Neuronal stem cell (in vitro differentiated cells): ENCODE data around the gene SH2D2A. TPM values are rescaled to one million over a fixed set of nuclear protein-coding genes. Genes with fewer than 3 reads are reported as not detected.

Experiments
- DNase-seq: peaks from one replicate; pipeline ENCODE4 v3.0.0-alpha.2; 2013; ENCODE audit warnings: low spot score
- H2AFZ ChIP-seq: one replicate; pipeline ENCODE4 v1.6.1; 2013; ENCODE audit warnings: mild to moderate bottlenecking, low read length, inconsistent platforms
- H2AK5ac ChIP-seq: 2 replicates; pipeline ENCODE4 v1.6.1; 2013; ENCODE audit warnings: low read depth, mild to moderate bottlenecking, inconsistent platforms, low read length, moderate library complexity, mixed read lengths
- H2BK120ac ChIP-seq: 2 replicates; pipeline ENCODE4 v1.6.1; 2013; ENCODE audit warnings: low read depth, mild to moderate bottlenecking, inconsistent platforms, low read length, moderate library complexity, mixed read lengths
- H2BK12ac ChIP-seq: one replicate; pipeline ENCODE4 v1.6.1; 2013; ENCODE audit warnings: low read length, inconsistent platforms
- H2BK15ac ChIP-seq: 2 replicates; pipeline ENCODE4 v1.6.1; 2013; ENCODE audit warnings: mild to moderate bottlenecking, low read length, inconsistent platforms, mixed read lengths
- H2BK5ac ChIP-seq: one replicate; pipeline ENCODE4 v1.6.1; 2013; ENCODE audit warnings: inconsistent platforms, mild to moderate bottlenecking, low read length, moderate library complexity
- H3K14ac ChIP-seq: one replicate; pipeline ENCODE4 v1.6.1; 2013; ENCODE audit warnings: low read length, inconsistent platforms
- H3K18ac ChIP-seq: 2 replicates; pipeline ENCODE4 v1.6.1; 2013; ENCODE audit warnings: low read length, inconsistent platforms
- H3K23ac ChIP-seq: 2 replicates; pipeline ENCODE4 v1.6.1; 2013; ENCODE audit warnings: low read depth, mild to moderate bottlenecking, mixed read lengths, low read length, inconsistent platforms; ENCODE audit not compliant: poor library complexity
- H3K27ac ChIP-seq: replicated peaks from 3 replicates; pipeline ENCODE4 v1.5.1; 2013; ENCODE audit warnings: low read length, inconsistent platforms
- H3K27me3 ChIP-seq, 3 experiments: 2 replicates each; pipeline ENCODE4 v1.6.1; 2013; ENCODE audit warnings: low read length in 3 of 3, mild to moderate bottlenecking in 2 of 3, inconsistent platforms in 1 of 3, low read depth in 1 of 3, mixed read lengths in 1 of 3, moderate library complexity in 1 of 3; ENCODE audit not compliant: control insufficient read depth in 3 of 3, insufficient read depth in 3 of 3
- H3K36me3 ChIP-seq, 2 donors: replicated peaks in 1 of 2; 2 replicates each; pipeline ENCODE4 v1.6.1; 2013; ENCODE audit warnings: low read length in 2 of 2; ENCODE audit not compliant: control insufficient read depth in 2 of 2, insufficient read depth in 2 of 2
- H3K4ac ChIP-seq: 2 replicates; pipeline ENCODE4 v1.6.1; 2013; ENCODE audit warnings: inconsistent platforms, mild to moderate bottlenecking, low read length, moderate library complexity
- H3K4me1 ChIP-seq, 2 donors: 1 replicate in 1 of 2; 2 replicates in 1 of 2; pipeline ENCODE4 v1.6.1; 2013; ENCODE audit warnings: low read length in 2 of 2, low read depth in 1 of 2; ENCODE audit not compliant: control insufficient read depth in 2 of 2, insufficient read depth in 1 of 2
- H3K4me2 ChIP-seq: one replicate; pipeline ENCODE4 v1.6.1; 2013; ENCODE audit warnings: mild to moderate bottlenecking, low read length, inconsistent platforms; ENCODE audit not compliant: insufficient read depth, poor library complexity, severe bottlenecking
- H3K4me3 ChIP-seq, 2 donors: 2 replicates each; pipeline ENCODE4 v1.5.1; 2013; ENCODE audit warnings: low read length in 2 of 2, mild to moderate bottlenecking in 2 of 2, inconsistent platforms in 1 of 2, moderate library complexity in 1 of 2
- H3K79me1 ChIP-seq: one replicate; pipeline ENCODE4 v1.6.1; 2013; ENCODE audit warnings: low read depth, mild to moderate bottlenecking, inconsistent platforms, low read length, moderate library complexity
- H3K9ac ChIP-seq: one replicate; pipeline ENCODE4 v1.6.1; 2013; ENCODE audit warnings: mild to moderate bottlenecking, low read depth, low read length, inconsistent platforms; ENCODE audit not compliant: poor library complexity
- H3K9me3 ChIP-seq, 2 donors: replicated peaks in 1 of 2; 2 replicates each; pipeline versions ENCODE3 to v1.6.1; 2013; ENCODE audit warnings: low read length in 2 of 2, mild to moderate bottlenecking in 2 of 2, inconsistent platforms in 1 of 2, low read depth in 1 of 2, mixed read lengths in 1 of 2, moderate library complexity in 1 of 2; ENCODE audit not compliant: control insufficient read depth in 2 of 2, insufficient read depth in 1 of 2
- H4K8ac ChIP-seq: one replicate; pipeline ENCODE4 v1.6.1; 2013; ENCODE audit warnings: low read depth, mild to moderate bottlenecking, inconsistent platforms, low read length, moderate library complexity
- H4K91ac ChIP-seq: one replicate; pipeline ENCODE4 v1.6.1; 2013; ENCODE audit warnings: low read length, low read depth, mild to moderate bottlenecking, inconsistent platforms; ENCODE audit not compliant: poor library complexity
- WGBS, 2 donors: extraction: QIAGEN DNeasy Blood & Tissue Kit; methylation state at CpG; one replicate each; pipeline ENCODE4 v1.1.7; 2013; ENCODE audit warnings: missing lambda C conversion rate in 2 of 2, mixed read lengths in 1 of 2; ENCODE audit not compliant: insufficient read length in 2 of 2, insufficient replicate concordance in 1 of 2; ENCODE audit errors: extremely low coverage in 2 of 2; 5-methylcytosine and 5-hydroxymethylcytosine counted together
- polyA plus RNA-seq, 2 experiments: library from polyadenylated mRNA; stranded (reverse); fragments of 200-250 nt; gene quantifications; one replicate each; pipeline ENCODE4 v1.2.3, GENCODE V29; 2013

The SH2D2A gene
- polyA plus RNA-seq (2013, experiment 1 of 2): 4.3 TPM
- polyA plus RNA-seq (2013, experiment 2 of 2): 3.5 TPM

GRCh38 chr1:156816561-156817328 is at the start of gene SH2D2A:
TSS of gene SH2D2A (minus strand) at chr1:156816848. CDS start at chr1:156816708, 140 bp downstream.
- H2BK15ac ChIP-seq: peak within 1 kb of the TSS; percentile 88
- H2AK5ac ChIP-seq: peak within 1 kb of the TSS; percentile 71
- WGBS, 2 donors: no CpG with 5 or more reads among the region's 10 CpGs
- no peak within 1 kb of the TSS for H2BK5ac ChIP-seq
- no peak within 1 kb of the TSS for H3K4me2 ChIP-seq
- H3K9ac ChIP-seq: no peak within 1 kb of the TSS
- H3K27ac ChIP-seq: no peak within 1 kb of the TSS
- no peak within 1 kb of the TSS for H4K8ac ChIP-seq
- H3K9me3 ChIP-seq: no peaks in the 10 kb centered on the region
- peaks cover 0 to 61% (median 19%) of the 10 kb centered on the region in 3 experiments for H3K27me3 ChIP-seq
- peaks cover 9 to 13% of the 10 kb centered on the region in 2 donors for H3K4me1 ChIP-seq
- H2BK12ac ChIP-seq: no peak within 1 kb of the TSS
- peak within 1 kb of the TSS; percentile 36 for H2BK120ac ChIP-seq
- H2AFZ ChIP-seq: peak within 1 kb of the TSS; percentile 50
- H3K4me3 ChIP-seq: peak within 1 kb of the TSS in 1 of 2 donors; percentile 38
- H3K36me3 ChIP-seq: no peaks in the 10 kb centered on the region
- H3K23ac ChIP-seq: peak within 1 kb of the TSS; percentile 25
- no peak within 1 kb of the TSS for H3K4ac ChIP-seq
- peak within 1 kb of the TSS; percentile 83 for H4K91ac ChIP-seq
- no peaks in the 10 kb centered on the region for H3K79me1 ChIP-seq
- peak within 1 kb of the TSS; percentile 10 for H3K14ac ChIP-seq
- peak within 1 kb of the TSS; percentile 53 for H3K18ac ChIP-seq
- DNase-seq: no peak

- Histone ChIP-seq H3K18ac (no peak overlapping the region), H3K79me1 (no peaks in the 10 kb centered on the region), H4K8ac (no peak overlapping the region), H2AK5ac (no peak overlapping the region), H3K23ac (no peak overlapping the region), H3K4me1 (peaks cover 13 to 18% of the 10 kb centered on the region in 2 donors), H3K9ac (no peak overlapping the region), H3K4me2 (no peak overlapping the region), H3K4me3 (no peak overlapping the region), H2BK15ac (peak overlapping the region; percentile 55), H2AFZ (no peak overlapping the region), H3K9me3 (no peaks in the 10 kb centered on the region), H2BK5ac (no peak overlapping the region), H2BK120ac (no peak overlapping the region), H3K36me3 (no peaks in the 10 kb centered on the region), H3K27me3 (peaks cover 9 to 84% (median 35%) of the 10 kb centered on the region in 3 experiments), H3K14ac (no peak overlapping the region), H3K27ac (no peak overlapping the region), H3K4ac (no peak overlapping the region), H4K91ac (no peak overlapping the region), H2BK12ac (peak overlapping the region; percentile 16)
- WGBS, 2 donors: no CpG with 5 or more reads among the region's 4 CpGs
- no peak for DNase-seq
Observed at GRCh38 chr1:156865865-156866248, 49.2 kb upstream of the SH2D2A start.

DNA sequence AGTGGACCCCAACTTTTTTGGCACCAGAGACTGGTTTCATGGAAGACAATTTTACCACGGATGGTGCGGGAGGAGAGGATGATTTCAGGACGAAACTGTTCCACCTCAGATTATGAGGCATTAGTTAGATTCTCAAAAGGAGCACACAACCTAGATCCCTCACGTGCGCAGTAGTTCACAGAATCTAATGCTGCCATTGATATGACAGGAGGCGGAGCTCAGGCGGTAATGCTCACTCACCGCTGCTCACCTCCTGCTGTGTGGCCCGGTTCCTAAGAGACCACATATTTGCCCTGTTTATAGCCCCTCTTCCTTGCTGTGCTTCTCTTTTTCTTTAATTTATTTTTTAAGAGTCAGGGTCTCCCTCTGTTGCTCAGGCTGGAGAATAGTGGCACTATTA is 48.6 kb upstream of the SH2D2A start:
- H3K36me3 ChIP-seq: no peaks in the 10 kb centered on the region
- no peaks in the 10 kb centered on the region for H3K79me1 ChIP-seq
- H3K27ac ChIP-seq: no peak overlapping the region
- no peak overlapping the region for H3K4me2 ChIP-seq
- H4K91ac ChIP-seq: no peak overlapping the region
- H2BK120ac ChIP-seq: no peak overlapping the region
- peak overlapping the region; percentile 55 for H2BK15ac ChIP-seq
- H2AFZ ChIP-seq: no peak overlapping the region
- no peaks in the 10 kb centered on the region for H3K9me3 ChIP-seq
- H3K4me3 ChIP-seq: no peak overlapping the region
- no peak overlapping the region for H2BK12ac ChIP-seq
- no peak overlapping the region for H3K23ac ChIP-seq
- peaks cover 15 to 19% of the 10 kb centered on the region in 2 donors for H3K4me1 ChIP-seq
- no peak overlapping the region for H2AK5ac ChIP-seq
- no peak overlapping the region for H3K14ac ChIP-seq
- no peak overlapping the region for H3K9ac ChIP-seq
- no peak overlapping the region for H3K18ac ChIP-seq
- no peak overlapping the region for H3K4ac ChIP-seq
- no peak for DNase-seq
- H4K8ac ChIP-seq: no peak overlapping the region
- WGBS, 2 donors: no CpG with 5 or more reads among the region's 9 CpGs
- H3K27me3 ChIP-seq: peaks cover 11 to 83% (median 41%) of the 10 kb centered on the region in 3 experiments
- no peak overlapping the region for H2BK5ac ChIP-seq

GRCh38 chr1:156864796-156865195 is 48.1 kb upstream of the SH2D2A start:
- H2BK12ac ChIP-seq: no peak overlapping the region
- no peak overlapping the region for H2AK5ac ChIP-seq
- no peak for DNase-seq
- H3K9ac ChIP-seq: peak overlapping the region; percentile 9
- peak overlapping the region; percentile 86 for H2BK15ac ChIP-seq
- H3K4me3 ChIP-seq: peak overlapping the region in 1 of 2 donors; percentile 36
- H3K4ac ChIP-seq: no peak overlapping the region
- peaks cover 19 to 20% of the 10 kb centered on the region in 2 donors for H3K4me1 ChIP-seq
- H3K9me3 ChIP-seq: no peaks in the 10 kb centered on the region
- no peak overlapping the region for H2BK120ac ChIP-seq
- H3K23ac ChIP-seq: peak overlapping the region; percentile 80
- peaks cover 11 to 83% (median 45%) of the 10 kb centered on the region in 3 experiments for H3K27me3 ChIP-seq
- H3K18ac ChIP-seq: peak overlapping the region; percentile 29
- no peak overlapping the region for H2AFZ ChIP-seq
- H3K36me3 ChIP-seq: no peaks in the 10 kb centered on the region
- no peak overlapping the region for H4K8ac ChIP-seq
- H3K14ac ChIP-seq: no peak overlapping the region
- no CpG with 5 or more reads among the region's 4 CpGs for WGBS, 2 donors
- no peak overlapping the region for H4K91ac ChIP-seq
- H3K79me1 ChIP-seq: no peaks in the 10 kb centered on the region
- H3K4me2 ChIP-seq: no peak overlapping the region
- no peak overlapping the region for H2BK5ac ChIP-seq
- H3K27ac ChIP-seq: no peak overlapping the region
